Keratinocyte (primary cell): ENCODE data around the gene CCDC85C. TPM values are rescaled to one million over a fixed set of nuclear protein-coding genes. Genes with fewer than 3 reads are reported as not detected.
A peak's percentile ranks its signal among the peaks of the same experiment; 100 is the strongest.

Experiments used
- DNase-seq: peaks from one replicate; pipeline ENCODE4 v3.0.0-alpha.2; 2011; ENCODE audit warnings: low read depth, missing footprints, low spot score
- FAIRE-seq: peaks from 2 replicates; lab custom pipeline; 2011; peaks lifted over from hg19 to GRCh38; lab: Jason Lieb, UNC
- H2AFZ ChIP-seq: 2 replicates; pipeline ENCODE4 v1.6.0; 2012; ENCODE audit warnings: low read length, control low read depth, inconsistent platforms; ENCODE audit not compliant: control insufficient read depth
- H3K27ac ChIP-seq: 2 replicates; pipeline ENCODE4 v1.5.1; 2011; ENCODE audit warnings: low read length; ENCODE audit not compliant: control insufficient read depth, insufficient read depth
- H3K27me3 ChIP-seq: 3 replicates; pipeline ENCODE4 v1.6.0; 2011; ENCODE audit warnings: low read length; ENCODE audit not compliant: control insufficient read depth, insufficient read depth; ENCODE audit errors: extremely low read depth
- H3K36me3 ChIP-seq, 2 experiments: 2 replicates in 1 of 2; 3 replicates in 1 of 2; pipeline ENCODE4 v1.5.1; 2011; ENCODE audit warnings: low read length in 2 of 2, mild to moderate bottlenecking in 1 of 2; ENCODE audit not compliant: control insufficient read depth in 2 of 2, insufficient read depth in 2 of 2; ENCODE audit errors: extremely low read depth in 1 of 2
- H3K4me1 ChIP-seq: 3 replicates; pipeline ENCODE4 v1.5.1; 2011; ENCODE audit warnings: low read length; ENCODE audit not compliant: control insufficient read depth, insufficient read depth; ENCODE audit errors: extremely low read depth
- H3K4me2 ChIP-seq: 3 replicates; pipeline ENCODE4 v1.6.0; 2011; ENCODE audit warnings: low read depth, low read length; ENCODE audit not compliant: control insufficient read depth, insufficient read depth; ENCODE audit errors: extremely low read depth
- H3K4me3 ChIP-seq, 3 experiments: fragments of 200-600 bp in 1 of 3; sonication (generic) in 1 of 3; 2 replicates in 2 of 3; 3 replicates in 1 of 3; pipeline ENCODE4 v1.5.1; 2011 to 2016; ENCODE audit warnings: low read length in 3 of 3, mild to moderate bottlenecking in 3 of 3, control low read depth in 2 of 3, inconsistent platforms in 1 of 3, low read depth in 1 of 3, mixed read lengths in 1 of 3, mixed run types in 1 of 3, moderate library complexity in 1 of 3; ENCODE audit not compliant: control insufficient read depth in 2 of 3, insufficient read depth in 2 of 3; ENCODE audit errors: extremely low read depth in 1 of 3
- H3K79me2 ChIP-seq: 2 replicates; pipeline ENCODE4 v1.6.0; 2012; ENCODE audit warnings: low read length; ENCODE audit not compliant: control insufficient read depth, insufficient read depth
- H3K9ac ChIP-seq: 3 replicates; pipeline ENCODE4 v1.6.0; 2011; ENCODE audit warnings: low read length; ENCODE audit not compliant: control insufficient read depth, insufficient read depth; ENCODE audit errors: extremely low read depth
- H3K9me1 ChIP-seq: 3 replicates; pipeline ENCODE4 v1.6.0; 2011; ENCODE audit warnings: low read length; ENCODE audit not compliant: control insufficient read depth, insufficient read depth; ENCODE audit errors: extremely low read depth
- H3K9me3 ChIP-seq: 2 replicates; pipeline ENCODE4 v1.5.1; 2012; ENCODE audit warnings: low read depth, low read length; ENCODE audit not compliant: control insufficient read depth
- H4K20me1 ChIP-seq: 3 replicates; pipeline ENCODE4 v1.6.0; 2011; ENCODE audit warnings: low read length; ENCODE audit not compliant: control insufficient read depth, insufficient read depth; ENCODE audit errors: extremely low read depth
- CTCF ChIP-seq, 3 experiments: IDR thresholded peaks in 1 of 3; conservative IDR thresholded peaks in 1 of 3; optimal IDR thresholded peaks in 1 of 3; 2 replicates in 2 of 3; 3 replicates in 1 of 3; pipeline versions ENCODE3 to v1.5.1; 2011; ENCODE audit warnings: low read length in 3 of 3, mild to moderate bottlenecking in 3 of 3, moderate library complexity in 2 of 3, control low read depth in 1 of 3, inconsistent platforms in 1 of 3; ENCODE audit not compliant: insufficient read depth in 2 of 3; ENCODE audit errors: extremely low read depth in 1 of 3
- EZH2 ChIP-seq: IDR thresholded peaks from one replicate; pipeline ENCODE4 v1.6.1; 2012; ENCODE audit warnings: inconsistent platforms, mild to moderate bottlenecking, low read length, moderate library complexity
- dilution Hi-C: fragments of 300-500 bp; cut with MboI; formaldehyde crosslinking; loops from one replicate; pipeline ENCODE4 v1.7.0; 2020; ENCODE audit warnings: low sequenced_read_pairs; ENCODE audit not compliant: extremely low pct_ligation_motif_present
- polyA plus RNA-seq, 5 experiments: library from polyadenylated mRNA; depleted of rRNA in 3 of 5; stranded (reverse) in 3 of 5; stranded (forward) in 1 of 5; unstranded in 1 of 5; fragments of >200 nt; gene quantifications; 1 replicate in 1 of 5; 2 replicates in 3 of 5; 3 replicates in 1 of 5; pipeline versions ENCODE4 v1.2.1 to v1.2.3, GENCODE V29; 2011 to 2012; ENCODE audit warnings: missing spikeins in 2 of 5, low read depth in 1 of 5, low replicate concordance in 1 of 5

The CCDC85C gene
- polyA plus RNA-seq, 1 donor (not counting 4 experiments of a cell fraction or from before 2014, with no cell fraction given), result 13.2 TPM

GRCh38 chr14:99644723-99645544 lies 40.9 kb upstream of the CCDC85C start, which contains the start of gene HHIPL1:
TSS of gene HHIPL1 (plus strand) at chr14:99645129. CDS start at chr14:99645208, 79 bp downstream.
- H3K27me3 ChIP-seq, result peaks cover 27% of the 10 kb centered on the region
- peak within 1 kb of the TSS; percentile 2 to 53 (median 46) for H3K4me3 ChIP-seq
- H2AFZ ChIP-seq, result peak within 1 kb of the TSS; percentile 71
- peak within 1 kb of the TSS; percentile 66 for H3K4me2 ChIP-seq
- FAIRE-seq (no peak), DNase-seq (no peak)
- H3K36me3 ChIP-seq, result no peaks in the 10 kb centered on the region
- no peaks in the 10 kb centered on the region for H3K9me1 ChIP-seq
- H3K9ac ChIP-seq, result no peak within 1 kb of the TSS
- no peaks in the 10 kb centered on the region for H3K4me1 ChIP-seq
- no peaks in the 10 kb centered on the region for H3K9me3 ChIP-seq
- no peaks in the 10 kb centered on the region for H3K79me2 ChIP-seq
- dilution Hi-C loops, result no loop called here
- no peak within 1 kb of the TSS for H3K27ac ChIP-seq
- TF ChIP-seq EZH2 (peak; percentile 32), CTCF (optimal IDR thresholded peaks at IDR 0.05 in 1 of 3, IDR thresholded peaks at IDR 0.05 in 1 of 3, conservative IDR thresholded peaks at IDR 0.05 in 1 of 3; ENCODE audit: extremely low read depth in 1 of 3, insufficient read depth in 2 of 3, low read length in 3 of 3) (no peak)
- H4K20me1 ChIP-seq, result no peaks in the 10 kb centered on the region

- Histone ChIP-seq H3K9ac (no peak overlapping the region), H3K27ac (no peak overlapping the region), H3K9me1 (no peaks in the 10 kb centered on the region), H3K4me1 (no peaks in the 10 kb centered on the region), H3K4me2 (no peak overlapping the region), H3K9me3 (no peaks in the 10 kb centered on the region), H3K4me3 (no peak overlapping the region), H3K27me3 (peaks cover 27% of the 10 kb centered on the region), H3K79me2 (no peaks in the 10 kb centered on the region), H3K36me3 (no peaks in the 10 kb centered on the region), H2AFZ (no peak overlapping the region), H4K20me1 (no peaks in the 10 kb centered on the region)
- dilution Hi-C loops, result no loop called here
- no peak for DNase-seq
- FAIRE-seq, result no peak
- TF ChIP-seq CTCF (optimal IDR thresholded peaks at IDR 0.05 in 1 of 3, IDR thresholded peaks at IDR 0.05 in 1 of 3, conservative IDR thresholded peaks at IDR 0.05 in 1 of 3; ENCODE audit: extremely low read depth in 1 of 3, insufficient read depth in 2 of 3, low read length in 3 of 3), result no peak
- TF ChIP-seq EZH2, result no peak
Measured at GRCh38 chr14:99644035-99644587, 40.1 kb upstream of the CCDC85C start.
